Measurements from ENCODE around the gene GPSM1.

The GPSM1 gene

DNA sequence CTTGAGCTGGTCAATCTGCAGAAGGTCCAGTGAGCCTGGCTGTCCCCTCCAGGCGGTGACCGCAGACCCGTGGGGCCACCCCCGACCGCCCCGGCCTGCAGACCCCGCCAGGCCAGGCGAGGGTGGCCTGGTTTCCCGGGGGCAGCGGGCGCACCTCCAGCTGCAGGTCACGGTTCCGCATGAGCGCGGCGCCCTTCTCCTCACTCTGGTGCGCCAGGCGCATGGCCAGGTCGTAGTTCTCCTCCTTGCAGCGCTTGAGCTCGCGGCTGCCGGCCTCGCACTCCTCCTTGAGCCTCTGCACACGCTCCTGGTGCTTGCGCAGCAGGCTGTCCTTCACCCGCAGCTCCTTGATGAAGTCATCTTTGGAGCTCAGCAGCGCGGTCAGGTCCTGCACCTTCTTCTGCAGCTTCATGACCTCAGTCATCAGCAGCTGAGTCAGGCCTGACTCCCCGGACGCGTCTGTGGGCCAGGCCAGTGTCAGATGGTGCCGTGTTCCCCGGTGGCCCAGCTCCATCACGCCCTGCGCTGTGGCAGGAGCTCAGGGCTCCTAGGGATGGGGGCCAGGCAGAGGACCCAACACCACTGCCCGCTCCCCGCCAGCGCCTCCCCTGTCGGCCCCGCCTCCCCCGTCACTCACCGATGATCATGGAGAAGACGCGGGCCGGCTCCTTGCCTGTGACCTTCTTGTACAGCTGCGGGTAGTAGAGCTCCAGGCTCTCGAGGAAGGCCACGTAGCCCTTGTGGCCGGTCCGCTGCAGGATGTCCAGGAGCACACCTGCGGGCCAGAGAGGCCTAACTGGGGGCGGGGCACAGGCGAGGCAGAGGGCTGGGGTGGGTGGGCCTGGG lies 43.6 kb downstream of the GPSM1 start:
- TF ChIP-seq RAD21 (IDR thresholded peaks at IDR 0.05; ENCODE audit: low read depth) (no peak), ZBTB7A (IDR thresholded peaks at IDR 0.05; ENCODE audit: low read depth) (no peak), EGR1 (IDR thresholded peaks at IDR 0.05) (no peak), USF1 (IDR thresholded peaks at IDR 0.05) (no peak), YY1 (IDR thresholded peaks at IDR 0.05; ENCODE audit: low read depth) (no peak), CEBPB (IDR thresholded peaks at IDR 0.05) (no peak), TAF1 (IDR thresholded peaks at IDR 0.05; ENCODE audit: low read depth) (no peak)

DNA sequence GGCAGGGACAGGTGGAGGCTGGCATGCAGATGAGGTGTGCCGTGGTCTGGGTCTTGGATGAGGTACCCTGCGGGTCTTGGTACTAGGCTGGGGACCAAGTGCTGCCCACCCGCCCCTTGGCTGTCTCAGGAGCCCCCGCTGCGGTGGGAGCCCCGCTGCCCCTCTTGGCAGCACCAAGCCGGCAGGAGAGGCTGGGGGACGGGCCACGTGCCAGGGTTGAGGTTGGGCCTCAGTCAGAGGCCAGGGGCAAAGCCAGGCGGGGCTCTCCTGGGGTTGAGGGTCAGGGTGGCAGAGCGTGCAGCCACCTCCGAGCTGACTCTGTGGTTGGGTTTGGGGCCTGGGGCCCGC lies 44.2 kb downstream of the GPSM1 start:
- TF ChIP-seq EP300 (IDR thresholded peaks at IDR 0.05; ENCODE audit: borderline replicate concordance): no peak
- no peak for TF ChIP-seq USF1 (IDR thresholded peaks at IDR 0.05)
- no peak for TF ChIP-seq CEBPB (IDR thresholded peaks at IDR 0.05)
- TF ChIP-seq FOXM1 (IDR thresholded peaks at IDR 0.05; ENCODE audit: borderline replicate concordance, low read depth): no peak
- no peak for TF ChIP-seq TAF1 (IDR thresholded peaks at IDR 0.05; ENCODE audit: low read depth)
- no peak for TF ChIP-seq RAD21 (IDR thresholded peaks at IDR 0.05; ENCODE audit: low read depth)
- TF ChIP-seq CREB1 (IDR thresholded peaks at IDR 0.05; ENCODE audit: low read depth): no peak
- TF ChIP-seq TEAD4 (IDR thresholded peaks at IDR 0.05): no peak

- no peak for TF ChIP-seq USF1 (IDR thresholded peaks at IDR 0.05)
- no peak for TF ChIP-seq TCF12 (IDR thresholded peaks at IDR 0.05; ENCODE audit: low read depth)
- TF ChIP-seq NFIC (IDR thresholded peaks at IDR 0.05): no peak
- TF ChIP-seq, protein P1, sequence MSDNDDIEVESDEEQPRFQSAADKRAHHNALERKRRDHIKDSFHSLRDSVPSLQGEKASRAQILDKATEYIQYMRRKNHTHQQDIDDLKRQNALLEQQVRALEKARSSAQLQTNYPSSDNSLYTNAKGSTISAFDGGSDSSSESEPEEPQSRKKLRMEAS (IDR thresholded peaks at IDR 0.05): no peak
- no peak for TF ChIP-seq FOXM1 (IDR thresholded peaks at IDR 0.05; ENCODE audit: borderline replicate concordance, low read depth)
- TF ChIP-seq TEAD4 (IDR thresholded peaks at IDR 0.05): no peak
- no peak for TF ChIP-seq RAD21 (IDR thresholded peaks at IDR 0.05; ENCODE audit: low read depth)
- no peak for TF ChIP-seq YY1 (IDR thresholded peaks at IDR 0.05; ENCODE audit: low read depth)
- TF ChIP-seq EGR1 (IDR thresholded peaks at IDR 0.05): no peak
- no peak for TF ChIP-seq CREB1 (IDR thresholded peaks at IDR 0.05; ENCODE audit: low read depth)
Observed at GRCh38 chr9:136372006-136372405, 44.7 kb downstream of the GPSM1 start.

DNA sequence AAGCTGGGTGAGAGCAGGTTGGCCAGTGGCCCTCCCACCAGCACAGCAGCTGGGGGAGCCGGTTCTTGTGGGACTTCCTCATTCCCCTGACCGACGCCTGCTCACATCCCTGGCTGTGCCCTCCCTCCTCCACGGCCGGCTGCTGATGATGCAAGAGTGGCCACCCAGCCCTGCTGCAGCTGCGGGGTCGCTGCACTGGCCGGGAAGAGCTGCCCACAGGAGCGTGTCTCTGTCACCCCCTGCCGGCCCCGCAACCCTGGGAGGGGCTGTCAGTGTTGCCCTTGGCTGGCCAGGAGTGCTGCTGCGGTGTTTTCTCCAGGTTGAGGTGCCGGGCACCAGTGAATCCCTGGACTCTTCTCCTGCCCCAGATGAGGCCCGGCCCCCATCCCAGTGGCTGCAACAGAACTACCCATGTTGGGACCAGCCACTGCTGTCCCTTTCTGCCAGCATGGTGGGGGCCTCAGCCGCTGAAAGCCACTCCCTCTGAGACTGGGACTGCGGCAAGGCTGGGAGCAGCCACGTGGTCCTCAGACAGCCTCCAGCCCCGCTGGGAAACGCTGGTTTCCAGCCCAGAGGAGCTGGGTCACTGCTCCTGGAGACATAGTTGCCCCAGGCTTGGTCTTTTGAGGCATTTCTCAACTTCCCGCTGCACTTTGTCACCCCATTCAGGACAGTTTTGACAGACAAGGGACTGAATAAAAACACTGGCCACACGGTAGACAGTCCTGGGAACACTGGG lies 45.4 kb downstream of the GPSM1 start:
- TF ChIP-seq CREB1 (IDR thresholded peaks at IDR 0.05; ENCODE audit: low read depth) (no peak), EGR1 (IDR thresholded peaks at IDR 0.05) (no peak), TEAD4 (IDR thresholded peaks at IDR 0.05) (peak; percentile 68), YY1 (IDR thresholded peaks at IDR 0.05; ENCODE audit: low read depth) (no peak), TCF12 (IDR thresholded peaks at IDR 0.05; ENCODE audit: low read depth) (peak; percentile 61; the same call in 1 of the 2 replicates), CEBPB (IDR thresholded peaks at IDR 0.05) (peak; percentile 95), RAD21 (IDR thresholded peaks at IDR 0.05; ENCODE audit: low read depth) (peak; percentile 23; the same call in 1 of the 2 replicates), USF1 (IDR thresholded peaks at IDR 0.05) (peak; percentile 53), TAF1 (IDR thresholded peaks at IDR 0.05; ENCODE audit: low read depth) (no peak), ZBTB7A (IDR thresholded peaks at IDR 0.05; ENCODE audit: low read depth) (peak; percentile 51; the same call in 1 of the 2 replicates), FOXM1 (IDR thresholded peaks at IDR 0.05; ENCODE audit: borderline replicate concordance, low read depth) (no peak), EP300 (IDR thresholded peaks at IDR 0.05; ENCODE audit: borderline replicate concordance) (no peak), NFIC (IDR thresholded peaks at IDR 0.05) (no peak; the same call in 1 of the 2 replicates)
- TF ChIP-seq, protein P2, sequence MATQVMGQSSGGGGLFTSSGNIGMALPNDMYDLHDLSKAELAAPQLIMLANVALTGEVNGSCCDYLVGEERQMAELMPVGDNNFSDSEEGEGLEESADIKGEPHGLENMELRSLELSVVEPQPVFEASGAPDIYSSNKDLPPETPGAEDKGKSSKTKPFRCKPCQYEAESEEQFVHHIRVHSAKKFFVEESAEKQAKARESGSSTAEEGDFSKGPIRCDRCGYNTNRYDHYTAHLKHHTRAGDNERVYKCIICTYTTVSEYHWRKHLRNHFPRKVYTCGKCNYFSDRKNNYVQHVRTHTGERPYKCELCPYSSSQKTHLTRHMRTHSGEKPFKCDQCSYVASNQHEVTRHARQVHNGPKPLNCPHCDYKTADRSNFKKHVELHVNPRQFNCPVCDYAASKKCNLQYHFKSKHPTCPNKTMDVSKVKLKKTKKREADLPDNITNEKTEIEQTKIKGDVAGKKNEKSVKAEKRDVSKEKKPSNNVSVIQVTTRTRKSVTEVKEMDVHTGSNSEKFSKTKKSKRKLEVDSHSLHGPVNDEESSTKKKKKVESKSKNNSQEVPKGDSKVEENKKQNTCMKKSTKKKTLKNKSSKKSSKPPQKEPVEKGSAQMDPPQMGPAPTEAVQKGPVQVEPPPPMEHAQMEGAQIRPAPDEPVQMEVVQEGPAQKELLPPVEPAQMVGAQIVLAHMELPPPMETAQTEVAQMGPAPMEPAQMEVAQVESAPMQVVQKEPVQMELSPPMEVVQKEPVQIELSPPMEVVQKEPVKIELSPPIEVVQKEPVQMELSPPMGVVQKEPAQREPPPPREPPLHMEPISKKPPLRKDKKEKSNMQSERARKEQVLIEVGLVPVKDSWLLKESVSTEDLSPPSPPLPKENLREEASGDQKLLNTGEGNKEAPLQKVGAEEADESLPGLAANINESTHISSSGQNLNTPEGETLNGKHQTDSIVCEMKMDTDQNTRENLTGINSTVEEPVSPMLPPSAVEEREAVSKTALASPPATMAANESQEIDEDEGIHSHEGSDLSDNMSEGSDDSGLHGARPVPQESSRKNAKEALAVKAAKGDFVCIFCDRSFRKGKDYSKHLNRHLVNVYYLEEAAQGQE (IDR thresholded peaks at IDR 0.05; ENCODE audit: low read depth): no peak
- TF ChIP-seq, protein P1 (IDR thresholded peaks at IDR 0.05): peak; percentile 43

- no peak for TF ChIP-seq CEBPB (IDR thresholded peaks at IDR 0.05)
- TF ChIP-seq FOXM1 (IDR thresholded peaks at IDR 0.05; ENCODE audit: borderline replicate concordance, low read depth): no peak
- no peak for TF ChIP-seq TCF12 (IDR thresholded peaks at IDR 0.05; ENCODE audit: low read depth)
- TF ChIP-seq RAD21 (IDR thresholded peaks at IDR 0.05; ENCODE audit: low read depth): no peak
- no peak for TF ChIP-seq TEAD4 (IDR thresholded peaks at IDR 0.05)
- no peak for TF ChIP-seq EGR1 (IDR thresholded peaks at IDR 0.05)
- no peak for TF ChIP-seq YY1 (IDR thresholded peaks at IDR 0.05; ENCODE audit: low read depth)
- no peak for TF ChIP-seq EP300 (IDR thresholded peaks at IDR 0.05; ENCODE audit: borderline replicate concordance)
- no peak for TF ChIP-seq NFIC (IDR thresholded peaks at IDR 0.05)
- TF ChIP-seq CREB1 (IDR thresholded peaks at IDR 0.05; ENCODE audit: low read depth): no peak
- no peak for TF ChIP-seq TAF1 (IDR thresholded peaks at IDR 0.05; ENCODE audit: low read depth)
- TF ChIP-seq ZBTB7A (IDR thresholded peaks at IDR 0.05; ENCODE audit: low read depth): no peak; the same call in 1 of the 2 replicates
- TF ChIP-seq, protein P1 (IDR thresholded peaks at IDR 0.05): no peak
Observed at GRCh38 chr9:136373300-136374182, 46.2 kb downstream of the GPSM1 start, which contains the start of gene CARD9. Gene CARD9 (minus strand): TSS chr9:136373669. CDS start chr9:136372078, 1,591 bp downstream.
